ENCODE data around the gene ACAD11.
"Not testable (repeated sequence)": the region's sequence is repeated elsewhere in the genome, so short reads cannot be mapped to it uniquely, and the experiment has no call there.

The ACAD11 gene

GRCh38 chr3:132600614-132601013 is 59.0 kb downstream of the ACAD11 start:
- no CpG with 5 or more reads among the region's 1 CpG for WGBS (ENCODE audit: extremely low coverage, insufficient coverage, insufficient read length)
- H4K91ac ChIP-seq (ENCODE audit: low read depth, low read length); H3K23ac ChIP-seq (ENCODE audit: low read length); H3K4me2 ChIP-seq (ENCODE audit: low read length); H3K4ac ChIP-seq (ENCODE audit: low read depth, low read length); H3K79me1 ChIP-seq (ENCODE audit: low read length); H2AK5ac ChIP-seq (ENCODE audit: low read length); H3K4me3 ChIP-seq (ENCODE audit: low read depth, low read length); H4K12ac ChIP-seq (ENCODE audit: low read depth, low read length); H3K36me3 ChIP-seq (ENCODE audit: control insufficient read depth in 1 of 2, insufficient read depth in 2 of 2, low read length in 2 of 2); H3K9me3 ChIP-seq (ENCODE audit: insufficient read depth, low read depth, low read length); H2BK12ac ChIP-seq (ENCODE audit: low read length); H3K9ac ChIP-seq (ENCODE audit: low read length); H2BK5ac ChIP-seq (ENCODE audit: low read depth, low read length, poor library complexity); DNase-seq; H4K8ac ChIP-seq (ENCODE audit: low read depth, low read length); H3K27ac ChIP-seq (ENCODE audit: low read depth, low read length); H3K14ac ChIP-seq (ENCODE audit: low read length); H3K79me2 ChIP-seq (ENCODE audit: control insufficient read depth, insufficient read depth, low read length, poor library complexity); H3K4me1 ChIP-seq (ENCODE audit: control insufficient read depth in 1 of 2, insufficient read depth in 2 of 2, low read length in 2 of 2); H2AFZ ChIP-seq (ENCODE audit: insufficient read depth, low read length, poor library complexity); H3K18ac ChIP-seq (ENCODE audit: low read length); H3K27me3 ChIP-seq (ENCODE audit: insufficient read depth, low read length); H2BK120ac ChIP-seq (ENCODE audit: insufficient read depth, low read length, poor library complexity): not testable (repeated sequence)

- Histone ChIP-seq H3K4me2 (ENCODE audit: low read length) (no peak overlapping the region), H2BK12ac (ENCODE audit: low read length) (no peak overlapping the region), H3K9me3 (ENCODE audit: insufficient read depth, low read depth, low read length) (no peaks in the 10 kb centered on the region), H3K79me1 (ENCODE audit: low read length) (no peaks in the 10 kb centered on the region), H3K14ac (ENCODE audit: low read length) (no peak overlapping the region), H3K4me1 (ENCODE audit: control insufficient read depth in 1 of 2, insufficient read depth in 2 of 2, low read length in 2 of 2) (peaks cover 0 to 2% of the 10 kb centered on the region in 2 experiments), H3K4me3 (ENCODE audit: low read depth, low read length) (no peak overlapping the region), H4K91ac (ENCODE audit: low read depth, low read length) (no peak overlapping the region), H3K36me3 (ENCODE audit: control insufficient read depth in 1 of 2, insufficient read depth in 2 of 2, low read length in 2 of 2) (no peaks in the 10 kb centered on the region), H2AFZ (ENCODE audit: insufficient read depth, low read length, poor library complexity) (no peak overlapping the region), H3K18ac (ENCODE audit: low read length) (no peak overlapping the region), H3K27me3 (ENCODE audit: insufficient read depth, low read length) (no peaks in the 10 kb centered on the region), H3K23ac (ENCODE audit: low read length) (no peak overlapping the region), H3K27ac (ENCODE audit: low read depth, low read length) (no peak overlapping the region), H4K8ac (ENCODE audit: low read depth, low read length) (no peak overlapping the region), H2BK120ac (ENCODE audit: insufficient read depth, low read length, poor library complexity) (no peak overlapping the region), H2AK5ac (ENCODE audit: low read length) (no peak overlapping the region), H3K9ac (ENCODE audit: low read length) (no peak overlapping the region), H3K79me2 (ENCODE audit: control insufficient read depth, insufficient read depth, low read length, poor library complexity) (no peaks in the 10 kb centered on the region), H4K12ac (ENCODE audit: low read depth, low read length) (no peak overlapping the region), H2BK5ac (ENCODE audit: low read depth, low read length, poor library complexity) (no peak overlapping the region), H3K4ac (ENCODE audit: low read depth, low read length) (no peak overlapping the region)
- DNase-seq: no peak
- no CpG with 5 or more reads among the region's 3 CpGs for WGBS (ENCODE audit: extremely low coverage, insufficient coverage, insufficient read length)
Observed at GRCh38 chr3:132598181-132598580, 61.4 kb downstream of the ACAD11 start.

GRCh38 chr3:132597660-132598059 is 61.9 kb downstream of the ACAD11 start:
- H3K23ac ChIP-seq (ENCODE audit: low read length): no peak overlapping the region
- no peak overlapping the region for H3K14ac ChIP-seq (ENCODE audit: low read length)

DNA sequence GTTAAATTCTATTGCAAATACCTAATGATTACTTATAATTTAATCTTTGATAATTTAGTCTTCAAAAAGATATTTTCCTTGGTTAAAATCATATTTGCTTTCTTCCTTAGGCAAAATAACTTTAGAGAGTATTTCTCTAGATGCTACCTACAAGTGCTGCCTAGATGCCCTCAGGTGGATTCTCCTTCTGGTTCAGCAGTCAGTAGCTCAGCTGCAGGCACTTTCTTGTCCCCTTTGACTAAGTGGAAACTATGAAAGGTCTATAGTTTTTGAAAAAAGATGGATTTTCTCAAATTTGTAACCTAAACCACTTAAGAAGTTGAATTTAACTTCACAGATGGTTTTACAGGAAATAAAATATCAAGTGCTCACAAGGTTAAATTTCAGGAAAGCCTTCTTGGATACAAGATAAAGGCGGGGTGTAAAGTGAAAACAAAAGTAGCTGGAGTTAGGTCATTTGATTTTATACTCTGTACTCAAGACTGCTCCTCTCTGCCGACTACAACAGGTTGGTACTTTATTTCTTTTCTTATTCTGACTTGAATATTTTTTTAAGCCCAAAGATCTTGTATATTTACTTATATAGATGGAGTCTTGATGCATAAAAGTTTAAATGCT is 62.7 kb downstream of the ACAD11 start, which contains the start of gene ACKR4:
TSS of gene ACKR4 (plus strand) at position 455 of the 618 bp plus-strand sequence. CDS start 3,128 bp downstream, outside the sequence.
- no peak within 1 kb of the TSS for H4K8ac ChIP-seq (ENCODE audit: low read depth, low read length)
- no peak within 1 kb of the TSS for H4K12ac ChIP-seq (ENCODE audit: low read depth, low read length)
- no CpG with 5 or more reads among the region's 2 CpGs for WGBS (ENCODE audit: extremely low coverage, insufficient coverage, insufficient read length)
- H3K79me1 ChIP-seq (ENCODE audit: low read length): no peaks in the 10 kb centered on the region
- H3K4me3 ChIP-seq (ENCODE audit: low read depth, low read length): no peak within 1 kb of the TSS
- no peak within 1 kb of the TSS for H3K27ac ChIP-seq (ENCODE audit: low read depth, low read length)
- H4K91ac ChIP-seq (ENCODE audit: low read depth, low read length): no peak within 1 kb of the TSS
- no peak within 1 kb of the TSS for H3K9ac ChIP-seq (ENCODE audit: low read length)
- H3K79me2 ChIP-seq (ENCODE audit: control insufficient read depth, insufficient read depth, low read length, poor library complexity): no peaks in the 10 kb centered on the region
- H3K14ac ChIP-seq (ENCODE audit: low read length): no peak within 1 kb of the TSS
- no peaks in the 10 kb centered on the region for H3K9me3 ChIP-seq (ENCODE audit: insufficient read depth, low read depth, low read length)
- no peak within 1 kb of the TSS for H2BK120ac ChIP-seq (ENCODE audit: insufficient read depth, low read length, poor library complexity)
- H3K18ac ChIP-seq (ENCODE audit: low read length): no peak within 1 kb of the TSS
- H2BK12ac ChIP-seq (ENCODE audit: low read length): no peak within 1 kb of the TSS
- H2AK5ac ChIP-seq (ENCODE audit: low read length): no peak within 1 kb of the TSS
- H3K36me3 ChIP-seq (ENCODE audit: control insufficient read depth in 1 of 2, insufficient read depth in 2 of 2, low read length in 2 of 2): no peaks in the 10 kb centered on the region
- peaks cover 0 to 2% of the 10 kb centered on the region in 2 experiments for H3K4me1 ChIP-seq (ENCODE audit: control insufficient read depth in 1 of 2, insufficient read depth in 2 of 2, low read length in 2 of 2)
- H2AFZ ChIP-seq (ENCODE audit: insufficient read depth, low read length, poor library complexity): no peak within 1 kb of the TSS
- H3K23ac ChIP-seq (ENCODE audit: low read length): no peak within 1 kb of the TSS
- no peaks in the 10 kb centered on the region for H3K27me3 ChIP-seq (ENCODE audit: insufficient read depth, low read length)
- no peak for DNase-seq
- no peak within 1 kb of the TSS for H3K4ac ChIP-seq (ENCODE audit: low read depth, low read length)
- H2BK5ac ChIP-seq (ENCODE audit: low read depth, low read length, poor library complexity): no peak within 1 kb of the TSS
- no peak within 1 kb of the TSS for H3K4me2 ChIP-seq (ENCODE audit: low read length)

More at GRCh38 chr3:132597660-132598059, 61.9 kb downstream of the ACAD11 start:
- Histone ChIP-seq H3K18ac (ENCODE audit: low read length) (no peak overlapping the region), H3K9me3 (ENCODE audit: insufficient read depth, low read depth, low read length) (no peaks in the 10 kb centered on the region), H4K12ac (ENCODE audit: low read depth, low read length) (no peak overlapping the region), H3K79me1 (ENCODE audit: low read length) (no peaks in the 10 kb centered on the region), H3K79me2 (ENCODE audit: control insufficient read depth, insufficient read depth, low read length, poor library complexity) (no peaks in the 10 kb centered on the region), H2BK12ac (ENCODE audit: low read length) (no peak overlapping the region), H2BK120ac (ENCODE audit: insufficient read depth, low read length, poor library complexity) (no peak overlapping the region), H4K91ac (ENCODE audit: low read depth, low read length) (no peak overlapping the region), H3K4me2 (ENCODE audit: low read length) (no peak overlapping the region), H2AK5ac (ENCODE audit: low read length) (no peak overlapping the region), H3K27me3 (ENCODE audit: insufficient read depth, low read length) (no peaks in the 10 kb centered on the region), H3K4me1 (ENCODE audit: control insufficient read depth in 1 of 2, insufficient read depth in 2 of 2, low read length in 2 of 2) (peaks cover 0 to 2% of the 10 kb centered on the region in 2 experiments), H2AFZ (ENCODE audit: insufficient read depth, low read length, poor library complexity) (no peak overlapping the region), H2BK5ac (ENCODE audit: low read depth, low read length, poor library complexity) (no peak overlapping the region), H3K27ac (ENCODE audit: low read depth, low read length) (no peak overlapping the region), H3K36me3 (ENCODE audit: control insufficient read depth in 1 of 2, insufficient read depth in 2 of 2, low read length in 2 of 2) (no peaks in the 10 kb centered on the region), H4K8ac (ENCODE audit: low read depth, low read length) (no peak overlapping the region), H3K9ac (ENCODE audit: low read length) (no peak overlapping the region), H3K4ac (ENCODE audit: low read depth, low read length) (no peak overlapping the region), H3K4me3 (ENCODE audit: low read depth, low read length) (no peak overlapping the region)
- no peak for DNase-seq
- WGBS (ENCODE audit: extremely low coverage, insufficient coverage, insufficient read length): no CpG with 5 or more reads among the region's 2 CpGs

All from trophoblast cell (in vitro differentiated cells and primary cell).